ENCODE measurements around the gene HS3ST4. TPM values are rescaled to one million over a fixed set of nuclear protein-coding genes. Genes with fewer than 3 reads are reported as not detected.

HS3ST4 gene
- total RNA-seq, 3 donors from 2014 or later: 0.66 to 3.4 TPM; not detected in 1

GRCh38 chr16:26041952-26042668, 350.4 kb downstream of the HS3ST4 start:
- Histone ChIP-seq H3K27ac (no peak overlapping the region), H3K4me1 (no peaks in the 10 kb centered on the region), H3K9me3 (no peaks in the 10 kb centered on the region), H3K27me3 (no peaks in the 10 kb centered on the region), H3K4me3 (no peak overlapping the region), H3K36me3 (no peaks in the 10 kb centered on the region)
- intact Hi-C loops (cut with DNase I; ENCODE audit: low total_unique reads): no loop called here
- no peak for DNase-seq (ENCODE audit: low spot score in 2 of 2)
- TF ChIP-seq POLR2AphosphoS5 (IDR thresholded peaks at IDR 0.05) (no peak), POLR2A (IDR thresholded peaks at IDR 0.05) (no peak), CTCF (IDR thresholded peaks at IDR 0.05) (no peak)

GRCh38 chr16:26050472-26050871, 358.7 kb downstream of the HS3ST4 start:
- Histone ChIP-seq H3K4me1 (no peaks in the 10 kb centered on the region), H3K27ac (no peak overlapping the region), H3K9me3 (no peaks in the 10 kb centered on the region), H3K36me3 (no peaks in the 10 kb centered on the region), H3K4me3 (no peak overlapping the region), H3K27me3 (no peaks in the 10 kb centered on the region)
- TF ChIP-seq CTCF (IDR thresholded peaks at IDR 0.05) (no peak), POLR2AphosphoS5 (IDR thresholded peaks at IDR 0.05) (no peak), POLR2A (IDR thresholded peaks at IDR 0.05) (no peak)
- DNase-seq (ENCODE audit: low spot score in 2 of 2): no peak
- intact Hi-C loops (cut with DNase I; ENCODE audit: low total_unique reads): loop anchor here (5.0 kb wide), 1 partner anchor 1748 kb away; no protein-coding TSS in a partner anchor

GRCh38 chr16:26051063-26051462, 359.3 kb downstream of the HS3ST4 start:
- H3K9me3 ChIP-seq: no peaks in the 10 kb centered on the region
- H3K4me3 ChIP-seq: no peak overlapping the region
- no peak for TF ChIP-seq POLR2A (IDR thresholded peaks at IDR 0.05)
- no peak for TF ChIP-seq POLR2AphosphoS5 (IDR thresholded peaks at IDR 0.05)
- TF ChIP-seq CTCF (IDR thresholded peaks at IDR 0.05): no peak
- H3K36me3 ChIP-seq: no peaks in the 10 kb centered on the region
- no peak for DNase-seq (ENCODE audit: low spot score in 2 of 2)
- H3K4me1 ChIP-seq: no peaks in the 10 kb centered on the region
- H3K27ac ChIP-seq: no peak overlapping the region
- no peaks in the 10 kb centered on the region for H3K27me3 ChIP-seq
- intact Hi-C loops (cut with DNase I; ENCODE audit: low total_unique reads): loop anchor here (5.0 kb wide), 1 partner anchor 1749 kb away; no protein-coding TSS in a partner anchor

- Histone ChIP-seq H3K9me3 (peaks cover 0 to 4% of the 10 kb centered on the region in 2 donors), H3K4me1 (no peaks in the 10 kb centered on the region), H3K27me3 (no peaks in the 10 kb centered on the region), H3K4me3 (no peak overlapping the region), H3K27ac (no peak overlapping the region), H3K36me3 (no peaks in the 10 kb centered on the region)
- intact Hi-C loops (cut with DNase I; ENCODE audit: low total_unique reads): loop anchor here (5.0 kb wide), 1 partner anchor 1752 kb away; no protein-coding TSS in a partner anchor
- TF ChIP-seq POLR2AphosphoS5 (IDR thresholded peaks at IDR 0.05) (no peak), CTCF (IDR thresholded peaks at IDR 0.05) (no peak), POLR2A (IDR thresholded peaks at IDR 0.05) (no peak)
- no peak for DNase-seq (ENCODE audit: low spot score in 2 of 2)
Measured at GRCh38 chr16:26053889-26054288, 362.1 kb downstream of the HS3ST4 start.

GRCh38 chr16:26058326-26058725, 366.6 kb downstream of the HS3ST4 start:
- Histone ChIP-seq H3K27me3 (no peaks in the 10 kb centered on the region), H3K4me1 (no peaks in the 10 kb centered on the region), H3K4me3 (no peak overlapping the region), H3K9me3 (peaks cover 0 to 4% of the 10 kb centered on the region in 2 donors), H3K27ac (no peak overlapping the region), H3K36me3 (no peaks in the 10 kb centered on the region)
- TF ChIP-seq POLR2AphosphoS5 (IDR thresholded peaks at IDR 0.05) (no peak), CTCF (IDR thresholded peaks at IDR 0.05) (no peak), POLR2A (IDR thresholded peaks at IDR 0.05) (no peak)
- intact Hi-C loops (cut with DNase I; ENCODE audit: low total_unique reads): no loop called here
- no peak for DNase-seq (ENCODE audit: low spot score in 2 of 2)
